H1 (cell line): ENCODE data around the gene UBE2K. TPM values are rescaled to one million over a fixed set of nuclear protein-coding genes. Genes with fewer than 3 reads are reported as not detected.

ENCODE experiments used
- CTCF ChIA-PET: fragments of 300-600 bp; sonication (Branson Sonifier 250); formaldehyde crosslinking; loops from one replicate; lab custom pipeline; 2021; ENCODE audit not compliant: partially characterized antibody; lab: Charles Lee
- POLR2A ChIA-PET: fragments of 300-600 bp; sonication (Branson Sonifier 250); formaldehyde crosslinking; loops from one replicate; lab custom pipeline; 2021; ENCODE audit warnings: inconsistent platforms; ENCODE audit not compliant: partially characterized antibody; lab: Charles Lee
- DNase-seq, 2 experiments: peaks; one replicate each; pipeline versions ENCODE4 v3.0.0 to v3.0.0-alpha.2; 2010 to 2022; ENCODE audit warnings: low spot score in 2 of 2, low read depth in 1 of 2, mixed read lengths in 1 of 2
- FAIRE-seq: peaks from 2 replicates; lab custom pipeline; 2011; peaks lifted over from hg19 to GRCh38; lab: Jason Lieb, UNC
- H2AFZ ChIP-seq: 2 replicates; pipeline ENCODE4 v1.8.1; 2012; ENCODE audit warnings: low read length, inconsistent platforms
- H2AK5ac ChIP-seq: 2 replicates; pipeline ENCODE4 v1.6.1; 2013; ENCODE audit warnings: low read depth, low read length
- H2BK120ac ChIP-seq: replicated peaks from 2 replicates; pipeline ENCODE3; 2013; ENCODE audit warnings: low read depth, low read length, inconsistent platforms
- H2BK12ac ChIP-seq: 2 replicates; pipeline ENCODE4 v1.6.1; 2013; ENCODE audit warnings: low read depth, low read length
- H2BK15ac ChIP-seq: 2 replicates; pipeline ENCODE4 v1.6.1; 2013; ENCODE audit warnings: low read length
- H2BK20ac ChIP-seq: 2 replicates; pipeline ENCODE4 v1.6.1; 2013; ENCODE audit warnings: low read length
- H2BK5ac ChIP-seq: 2 replicates; pipeline ENCODE4 v1.6.1; 2013; ENCODE audit warnings: low read depth, low read length
- H3K14ac ChIP-seq: 2 replicates; pipeline ENCODE4 v1.6.1; 2013; ENCODE audit warnings: inconsistent platforms; ENCODE audit not compliant: insufficient read length
- H3K18ac ChIP-seq: 2 replicates; pipeline ENCODE4 v1.6.1; 2013; ENCODE audit warnings: low read length; ENCODE audit errors: extremely low read depth
- H3K23ac ChIP-seq: 2 replicates; pipeline ENCODE4 v1.6.1; 2013; ENCODE audit warnings: inconsistent platforms; ENCODE audit not compliant: insufficient read length
- H3K23me2 ChIP-seq: 2 replicates; pipeline ENCODE4 v1.6.1; 2013; ENCODE audit warnings: low read depth, low read length
- H3K27ac ChIP-seq: 2 replicates; pipeline ENCODE4 v1.6.1; 2011; ENCODE audit warnings: low read depth, low read length, inconsistent platforms
- H3K27me3 ChIP-seq, 4 experiments: replicated peaks in 1 of 4; 1 replicate in 1 of 4; 2 replicates in 3 of 4; pipeline versions ENCODE4 v1.6.1 to v1.8.1; 2011 to 2013; ENCODE audit warnings: low read length in 3 of 4, mild to moderate bottlenecking in 3 of 4, inconsistent platforms in 2 of 4, mixed read lengths in 2 of 4, moderate library complexity in 1 of 4; ENCODE audit not compliant: control insufficient read depth in 3 of 4, insufficient read depth in 3 of 4; ENCODE audit errors: extremely low read depth in 1 of 4
- H3K36me3 ChIP-seq, 4 experiments: 2 replicates each; pipeline versions ENCODE4 v1.6.1 to v1.8.1; 2011 to 2013; ENCODE audit warnings: mild to moderate bottlenecking in 4 of 4, low read length in 3 of 4, moderate library complexity in 2 of 4, control low read depth in 1 of 4, inconsistent platforms in 1 of 4; ENCODE audit not compliant: insufficient read depth in 4 of 4, control insufficient read depth in 2 of 4
- H3K4ac ChIP-seq: replicated peaks from 2 replicates; pipeline ENCODE3; 2013; ENCODE audit warnings: low read length, low read depth, mixed read lengths, inconsistent platforms; ENCODE audit not compliant: insufficient read length
- H3K4me1 ChIP-seq, 4 experiments: replicated peaks in 1 of 4; 1 replicate in 1 of 4; 2 replicates in 3 of 4; pipeline versions ENCODE4 v1.6.1 to v1.8.1; 2011 to 2013; ENCODE audit warnings: low read length in 3 of 4, inconsistent platforms in 2 of 4, mixed read lengths in 1 of 4; ENCODE audit not compliant: insufficient read depth in 4 of 4, control insufficient read depth in 3 of 4
- H3K4me2 ChIP-seq, 2 experiments: 2 replicates each; pipeline versions ENCODE4 v1.6.1 to v1.8.1; 2011 to 2013; ENCODE audit warnings: low read depth in 2 of 2, low read length in 2 of 2, control low read depth in 1 of 2, inconsistent platforms in 1 of 2, mild to moderate bottlenecking in 1 of 2; ENCODE audit not compliant: insufficient read depth in 1 of 2
- H3K4me3 ChIP-seq, 4 experiments: fragments of 200-600, 300-600 bp in 1 of 4; sonication (generic), shearing (Covaris generic), sonication (Bioruptor Twin) in 1 of 4; 2 replicates each; pipeline versions ENCODE4 v1.5.1 to v1.8.1; 2011 to 2016; ENCODE audit warnings: low read length in 4 of 4, low read depth in 3 of 4, control low read depth in 2 of 4, inconsistent platforms in 2 of 4, mild to moderate bottlenecking in 2 of 4, mixed read lengths in 1 of 4, moderate library complexity in 1 of 4; ENCODE audit not compliant: insufficient read depth in 2 of 4; ENCODE audit errors: extremely low read depth in 1 of 4
- H3K56ac ChIP-seq: replicated peaks from 2 replicates; pipeline ENCODE3; 2013; ENCODE audit warnings: low read depth, mild to moderate bottlenecking, mixed read lengths, low read length, inconsistent platforms; ENCODE audit not compliant: insufficient read length
- H3K79me1 ChIP-seq: 2 replicates; pipeline ENCODE4 v1.6.1; 2013; ENCODE audit warnings: low read depth, low read length, control low read depth
- H3K79me2 ChIP-seq, 2 experiments: 2 replicates each; pipeline versions ENCODE4 v1.6.1 to v1.8.1; 2012 to 2013; ENCODE audit warnings: low read length in 2 of 2, mild to moderate bottlenecking in 2 of 2, inconsistent platforms in 1 of 2; ENCODE audit not compliant: insufficient read depth in 2 of 2, control insufficient read depth in 1 of 2
- H3K9ac ChIP-seq, 4 experiments: replicated peaks in 1 of 4; 1 replicate in 1 of 4; 2 replicates in 3 of 4; pipeline versions ENCODE4 v1.6.1 to v1.8.1; 2011 to 2013; ENCODE audit warnings: low read depth in 3 of 4, low read length in 3 of 4, control low read depth in 2 of 4, mild to moderate bottlenecking in 2 of 4, moderate library complexity in 2 of 4, inconsistent platforms in 1 of 4; ENCODE audit errors: extremely low read depth in 1 of 4
- H3K9me3 ChIP-seq, 2 experiments: 2 replicates each; pipeline versions ENCODE4 v1.6.1 to v1.8.1; 2012 to 2013; ENCODE audit warnings: mild to moderate bottlenecking in 2 of 2, moderate library complexity in 2 of 2, control low read depth in 1 of 2, inconsistent platforms in 1 of 2, low read depth in 1 of 2, low read length in 1 of 2, mixed read lengths in 1 of 2; ENCODE audit not compliant: insufficient read depth in 2 of 2
- H4K20me1 ChIP-seq, 2 experiments: replicated peaks in 1 of 2; 2 replicates each; pipeline versions ENCODE3 to v1.8.1; 2011 to 2013; ENCODE audit warnings: inconsistent platforms in 2 of 2, low read length in 2 of 2, mild to moderate bottlenecking in 1 of 2; ENCODE audit not compliant: insufficient read depth in 2 of 2, control insufficient read depth in 1 of 2
- H4K5ac ChIP-seq: 2 replicates; pipeline ENCODE4 v1.6.1; 2013; ENCODE audit warnings: low read length, low read depth, mixed read lengths, inconsistent platforms; ENCODE audit not compliant: insufficient read length
- H4K8ac ChIP-seq: 2 replicates; pipeline ENCODE4 v1.8.0; 2013; ENCODE audit warnings: mild to moderate bottlenecking, moderate library complexity, low read length, inconsistent platforms; ENCODE audit not compliant: insufficient read depth; ENCODE audit errors: extremely low read depth
- H4K91ac ChIP-seq: replicated peaks from 2 replicates; pipeline ENCODE3; 2013; ENCODE audit warnings: low read length, mixed read lengths, inconsistent platforms; ENCODE audit not compliant: insufficient read length
- EGR1 ChIP-seq: IDR thresholded peaks from 2 replicates; pipeline ENCODE4 v1.6.1; 2011; ENCODE audit warnings: low read depth, low read length, borderline replicate concordance
- EZH2 ChIP-seq: fragments of 200-600 bp; sonication (generic); IDR thresholded peaks from 2 replicates; pipeline ENCODE4 v1.7.1; 2012; ENCODE audit warnings: low read depth, mild to moderate bottlenecking, moderate library complexity, low read length, inconsistent platforms; ENCODE audit not compliant: severe bottlenecking
- GTF2F1 ChIP-seq: IDR thresholded peaks from 2 replicates; pipeline ENCODE4 v1.6.1; 2012; ENCODE audit warnings: low read depth, low read length, improper control_type of control experiment, borderline replicate concordance
- NRF1 ChIP-seq: IDR thresholded peaks from 2 replicates; pipeline ENCODE4 v1.6.1; 2011; ENCODE audit warnings: mild to moderate bottlenecking, low read depth, low read length, improper control_type of control experiment
- RNF2 ChIP-seq: fragments of 200-900, 300-1000 bp; sonication (generic); IDR thresholded peaks from 2 replicates; pipeline ENCODE4 v1.7.1; 2016; ENCODE audit warnings: borderline replicate concordance, low read depth, mild to moderate bottlenecking, antibody characterized with exemption, low read length; ENCODE audit not compliant: poor library complexity, severe bottlenecking; ENCODE audit errors: missing control alignments
- SIRT6 ChIP-seq: IDR thresholded peaks from one replicate; pipeline ENCODE4 v1.7.1; 2012; ENCODE audit warnings: low read length, inconsistent platforms
- SIX5 ChIP-seq: IDR thresholded peaks from 2 replicates; pipeline ENCODE4 v1.6.1; 2011; ENCODE audit warnings: mild to moderate bottlenecking, low read depth, low read length
- SP2 ChIP-seq: IDR thresholded peaks from 2 replicates; pipeline ENCODE4 v1.6.1; 2012; ENCODE audit warnings: mild to moderate bottlenecking, low read length, inconsistent platforms
- SP4 ChIP-seq: IDR thresholded peaks from 2 replicates; pipeline ENCODE4 v1.6.1; 2012; ENCODE audit warnings: low read length, inconsistent platforms
- TCF12 ChIP-seq: IDR thresholded peaks from 2 replicates; pipeline ENCODE4 v1.6.1; 2011; ENCODE audit warnings: low read depth, mild to moderate bottlenecking, low read length
- WGBS, 2 experiments: shearing (Covaris generic) in 1 of 2; methylation state at CpG; one replicate each; pipeline versions ENCODE4 v1.1.6 to v1.1.7; 2013 to 2015; ENCODE audit warnings: low lambda C conversion rate in 2 of 2, mixed read lengths in 2 of 2, inconsistent platforms in 1 of 2, low coverage in 1 of 2, missing lambda C conversion rate in 1 of 2; ENCODE audit not compliant: insufficient replicate concordance in 2 of 2, insufficient coverage in 1 of 2, insufficient read length in 1 of 2; ENCODE audit errors: extremely low coverage in 1 of 2, missing lambda C conversion rate in 1 of 2; 5-methylcytosine and 5-hydroxymethylcytosine counted together
- polyA plus RNA-seq, 7 experiments: library from polyadenylated mRNA; depleted of rRNA in 3 of 7; stranded (reverse) in 5 of 7; unstranded in 2 of 7; fragments of >200 nt in 5 of 7; fragments of 200-250 nt in 2 of 7; gene quantifications; 1 replicate in 5 of 7; 2 replicates in 1 of 7; 4 replicates in 1 of 7; pipeline versions ENCODE4 v1.2.1 to v1.2.3, GENCODE V29; 2011 to 2013; ENCODE audit warnings: missing spikeins in 2 of 7, mixed read lengths in 2 of 7
- total RNA-seq: library from RNA; stranded (reverse); fragmentation: NEBNext Ultra II Directional; extraction: Animal tissue kit (Norgen Biotek cat#: 25700); gene quantifications from 2 replicates; pipeline ENCODE4 v1.2.1, GENCODE V29; 2021

The UBE2K gene
- total and polyA plus RNA-seq, 2 of the 8 experiments (the other 6 are each of a cell fraction or from before 2014, with no cell fraction given): 53.6 to 174 TPM

GRCh38 chr4:39785083-39785482 lies 87.1 kb downstream of the UBE2K start:
- H2AFZ ChIP-seq: no peak overlapping the region
- WGBS, 2 experiments: 85% methylated on average over 1 of the region's 1 CpG; no CpG with 5 or more reads in 1 of the 2 experiments
- H3K27me3 ChIP-seq: no peaks in the 10 kb centered on the region
- no peak overlapping the region for H2BK120ac ChIP-seq
- no peak overlapping the region for H3K23ac ChIP-seq
- ChIA-PET POLR2A (interaction anchor here (1.2 to 1.7 kb wide), 3 partner anchors 9 to 87 kb away, joined by 4 to 5 read pairs (median 4); partner anchors contain the start of gene UBE2K), CTCF (interaction anchor here (0.6 kb wide), 1 partner anchor 1860 kb away, joined by 3 read pairs; no protein-coding TSS in a partner anchor)
- H3K79me2 ChIP-seq: no peaks in the 10 kb centered on the region
- H3K79me1 ChIP-seq: no peaks in the 10 kb centered on the region
- H3K9ac ChIP-seq: no peak overlapping the region
- no peak overlapping the region for H4K8ac ChIP-seq
- H2BK15ac ChIP-seq: no peak overlapping the region
- H3K36me3 ChIP-seq: peaks cover 0 to 4% (median 0%) of the 10 kb centered on the region in 4 experiments; a peak in 1 of 8 replicates
- no peak overlapping the region for H4K91ac ChIP-seq
- H3K4ac ChIP-seq: no peak overlapping the region
- no peak overlapping the region for H2BK12ac ChIP-seq
- H3K4me2 ChIP-seq: no peak overlapping the region
- H3K9me3 ChIP-seq: no peaks in the 10 kb centered on the region
- H2BK20ac ChIP-seq: no peak overlapping the region
- no peak overlapping the region for H3K56ac ChIP-seq
- no peak overlapping the region for H3K18ac ChIP-seq
- no peak overlapping the region for H3K27ac ChIP-seq
- no peak overlapping the region for H3K4me3 ChIP-seq
- no peak for DNase-seq
- no peak overlapping the region for H2AK5ac ChIP-seq
- no peaks in the 10 kb centered on the region for H3K4me1 ChIP-seq
- no peak overlapping the region for H2BK5ac ChIP-seq
- H3K23me2 ChIP-seq: no peaks in the 10 kb centered on the region
- no peaks in the 10 kb centered on the region for H4K20me1 ChIP-seq
- no peak overlapping the region for H4K5ac ChIP-seq
- H3K14ac ChIP-seq: no peak overlapping the region
- FAIRE-seq: no peak
- TF ChIP-seq SIX5 (no peak), SP2 (no peak), EZH2 (no peak), SIRT6 (no peak), RNF2 (no peak), SP4 (no peak), EGR1 (no peak), NRF1 (no peak), GTF2F1 (no peak), TCF12 (no peak)
